Left forelimb (tissue), 1 donor: Measurements from ENCODE around the gene MTA3.

ENCODE experiments used
- DNase-seq: peaks from one replicate; pipeline ENCODE4 v3.0.0-alpha.2; 2018; ENCODE audit warnings: low spot score

The MTA3 gene

GRCh38 chr2:42762823-42763804, 194.7 kb downstream of the MTA3 start:
- no peak for DNase-seq

GRCh38 chr2:42764096-42764495, 195.7 kb downstream of the MTA3 start, which contains the start of gene OXER1:
Gene OXER1, minus strand, starts transcription at chr2:42764135. Its CDS starts 73 bp downstream, at chr2:42764062.
- no peak for DNase-seq

- DNase-seq = no peak
Observed at GRCh38 chr2:42764901-42765300, 196.5 kb downstream of the MTA3 start.

GRCh38 chr2:42765686-42766085, 197.3 kb downstream of the MTA3 start:
- no peak for DNase-seq

- no peak for DNase-seq
Observed at GRCh38 chr2:42767080-42767898, 198.9 kb downstream of the MTA3 start.

GRCh38 chr2:42767899-42768705, 199.7 kb downstream of the MTA3 start:
- no peak for DNase-seq

GRCh38 chr2:42768706-42769256, 200.3 kb downstream of the MTA3 start:
- DNase-seq = no peak

GRCh38 chr2:42769583-42770287, 201.3 kb downstream of the MTA3 start:
- no peak for DNase-seq

GRCh38 chr2:42770288-42771131, 202.1 kb downstream of the MTA3 start:
- DNase-seq = no peak

- no peak for DNase-seq
Observed at GRCh38 chr2:42771546-42772153, 203.2 kb downstream of the MTA3 start.

GRCh38 chr2:42775186-42775585, 206.8 kb downstream of the MTA3 start:
- DNase-seq = no peak

- DNase-seq = no peak
Observed at GRCh38 chr2:42775810-42776209, 207.4 kb downstream of the MTA3 start.

GRCh38 chr2:42777883-42778805, 209.7 kb downstream of the MTA3 start:
- DNase-seq = no peak

- DNase-seq = no peak
Observed at GRCh38 chr2:42781181-42781580, 212.7 kb downstream of the MTA3 start.

- no peak for DNase-seq
Observed at GRCh38 chr2:42783511-42783910, 215.1 kb downstream of the MTA3 start.

- no peak for DNase-seq
Observed at GRCh38 chr2:42784204-42784880, 215.9 kb downstream of the MTA3 start.

- no peak for DNase-seq
Observed at GRCh38 chr2:42786561-42787345, 218.3 kb downstream of the MTA3 start.
